Fibroblast of lung (primary cell): ENCODE data around the gene HTR3E.

Experiments used
- CTCF ChIP-seq, 2 donors: IDR thresholded peaks in 1 of 2; conservative IDR thresholded peaks in 1 of 2; 1 replicate in 1 of 2; 2 replicates in 1 of 2; pipeline ENCODE4 v1.5.1; 2011 to 2012; ENCODE audit warnings: low read length in 2 of 2, control low read depth in 1 of 2, inconsistent platforms in 1 of 2, low read depth in 1 of 2, mild to moderate bottlenecking in 1 of 2
- EZH2 ChIP-seq: IDR thresholded peaks from 2 replicates; pipeline ENCODE4 v1.5.1; 2012; ENCODE audit warnings: low read length, control low read depth, mild to moderate bottlenecking; ENCODE audit errors: missing control alignments

- TF ChIP-seq CTCF (conservative IDR thresholded peaks at IDR 0.05 in 1 of 2, IDR thresholded peaks at IDR 0.05 in 1 of 2; ENCODE audit: low read depth in 1 of 2, low read length in 2 of 2) (peak; percentile 33 to 39), EZH2 (no peak)
These were observed 38.5 kb downstream of the HTR3E start, which contains the start of gene EIF2B5 for GRCh38 chr3:184135149-184135910.
